Bronchus fibroblast of lung (primary cell): ENCODE results near the gene NUP98. TPM values are rescaled to one million over a fixed set of nuclear protein-coding genes. Genes with fewer than 3 reads are reported as not detected.

Source experiments
- total RNA-seq: library from RNA; depleted of rRNA; stranded (reverse); fragments of >200 nt; gene quantifications from 2 replicates; pipeline ENCODE4 v1.2.3, GENCODE V29; 2015

Gene NUP98
- total RNA-seq, result 95.0 and 111 TPM in 2 replicates

GRCh38 chr11:3797329-3798090 lies at the start of gene NUP98:
NUP98 (minus strand) TSS chr11:3797554; CDS start chr11:3782117, 15,437 bp downstream.

GRCh38 chr11:3840870-3841425 lies 43.6 kb upstream of the NUP98 start, which contains the start of gene RHOG:
RHOG (minus strand) TSS chr11:3840959; CDS start chr11:3828138, 12,821 bp downstream.

GRCh38 chr11:3807909-3808860 lies 10.8 kb upstream of the NUP98 start, which contains the start of gene PGAP2:
PGAP2 (plus strand) TSS chr11:3808560; CDS start chr11:3811260, 2,700 bp downstream.

GRCh38 chr11:3671334-3672254 lies 125.8 kb downstream of the NUP98 start, which contains the start of gene CHRNA10:
CHRNA10 (minus strand) TSS chr11:3671384; CDS start chr11:3671312, 72 bp downstream.

GRCh38 chr11:3644817-3645235 lies 152.5 kb downstream of the NUP98 start, which contains the start of gene ART1:
ART1 (plus strand) TSS chr11:3645128; CDS start chr11:3659214, 14,086 bp downstream.

GRCh38 chr11:3641701-3642070 lies 155.7 kb downstream of the NUP98 start, which contains the start of gene ART5:
ART5 (minus strand) TSS chr11:3641992; CDS start chr11:3641862, 130 bp downstream.

Other genes starting within 250 kb of the NUP98 start
- gene ART5, start 155.6 kb downstream of the NUP98 start, total RNA-seq, result not detected in 2 replicates
- not detected in 2 replicates for gene ART1, start 152.4 kb downstream of the NUP98 start, total RNA-seq
- 0.30 and 0.34 TPM in 2 replicates for gene CHRNA10, start 126.2 kb downstream of the NUP98 start, total RNA-seq
- gene PGAP2, start 11.0 kb upstream of the NUP98 start, total RNA-seq, result 16.1 and 18.1 TPM in 2 replicates
- 44.2 and 52.5 TPM in 2 replicates for gene RHOG, start 43.4 kb upstream of the NUP98 start, total RNA-seq
- gene STIM1, start 58.1 kb upstream of the NUP98 start, total RNA-seq, result 13.1 and 13.7 TPM in 2 replicates